Measurements from ENCODE around the gene CCDC120.

Gene CCDC120

DNA sequence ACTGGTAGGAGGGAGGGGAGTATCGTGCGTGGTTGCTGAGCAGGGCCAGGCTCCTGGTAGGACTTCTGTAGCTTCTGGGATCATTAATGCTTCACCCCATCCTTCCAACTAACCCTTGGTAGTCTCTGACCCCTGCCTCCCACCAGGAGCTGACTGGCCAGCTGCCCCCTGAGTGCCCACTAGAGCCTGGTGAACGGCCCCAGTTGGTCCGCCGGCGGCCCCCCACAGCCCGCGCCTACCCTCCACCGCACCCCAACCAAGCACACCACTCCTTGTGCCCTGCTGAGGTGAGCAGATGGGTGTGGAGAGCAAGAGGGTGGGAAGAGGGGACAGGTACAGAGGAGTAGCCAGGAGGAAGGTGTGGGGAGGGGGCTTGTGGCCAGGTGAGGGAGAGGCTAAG is 4.9 kb downstream of the CCDC120 start:
- TF ChIP-seq, protein P1, sequence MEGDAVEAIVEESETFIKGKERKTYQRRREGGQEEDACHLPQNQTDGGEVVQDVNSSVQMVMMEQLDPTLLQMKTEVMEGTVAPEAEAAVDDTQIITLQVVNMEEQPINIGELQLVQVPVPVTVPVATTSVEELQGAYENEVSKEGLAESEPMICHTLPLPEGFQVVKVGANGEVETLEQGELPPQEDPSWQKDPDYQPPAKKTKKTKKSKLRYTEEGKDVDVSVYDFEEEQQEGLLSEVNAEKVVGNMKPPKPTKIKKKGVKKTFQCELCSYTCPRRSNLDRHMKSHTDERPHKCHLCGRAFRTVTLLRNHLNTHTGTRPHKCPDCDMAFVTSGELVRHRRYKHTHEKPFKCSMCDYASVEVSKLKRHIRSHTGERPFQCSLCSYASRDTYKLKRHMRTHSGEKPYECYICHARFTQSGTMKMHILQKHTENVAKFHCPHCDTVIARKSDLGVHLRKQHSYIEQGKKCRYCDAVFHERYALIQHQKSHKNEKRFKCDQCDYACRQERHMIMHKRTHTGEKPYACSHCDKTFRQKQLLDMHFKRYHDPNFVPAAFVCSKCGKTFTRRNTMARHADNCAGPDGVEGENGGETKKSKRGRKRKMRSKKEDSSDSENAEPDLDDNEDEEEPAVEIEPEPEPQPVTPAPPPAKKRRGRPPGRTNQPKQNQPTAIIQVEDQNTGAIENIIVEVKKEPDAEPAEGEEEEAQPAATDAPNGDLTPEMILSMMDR (conservative IDR thresholded peaks at IDR 0.05; ENCODE audit: low read length): no peak
- DNase-seq (ENCODE audit: low read depth): no peak
- H3K4me3 ChIP-seq (ENCODE audit: low read length): no peak overlapping the region

DNA sequence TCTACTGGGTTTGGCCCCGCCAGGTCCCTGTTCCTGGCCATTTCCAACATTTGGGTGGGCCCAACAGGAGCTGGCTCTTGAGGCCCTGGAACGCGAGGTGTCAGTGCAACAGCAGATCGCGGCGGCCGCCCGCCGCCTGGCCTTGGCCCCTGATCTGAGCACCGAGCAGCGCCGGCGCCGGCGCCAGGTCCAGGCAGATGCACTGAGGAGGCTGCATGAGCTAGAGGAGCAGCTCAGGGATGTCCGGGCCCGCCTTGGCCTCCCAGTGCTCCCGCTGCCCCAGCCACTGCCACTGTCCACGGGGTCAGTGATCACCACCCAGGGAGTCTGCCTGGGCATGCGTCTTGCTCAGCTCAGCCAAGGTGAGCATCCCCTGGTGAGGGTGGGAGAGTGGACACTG is 5.5 kb downstream of the CCDC120 start:
- TF ChIP-seq, protein P1 (conservative IDR thresholded peaks at IDR 0.05; ENCODE audit: low read length): no peak
- H3K4me3 ChIP-seq (ENCODE audit: low read length): no peak overlapping the region

DNA sequence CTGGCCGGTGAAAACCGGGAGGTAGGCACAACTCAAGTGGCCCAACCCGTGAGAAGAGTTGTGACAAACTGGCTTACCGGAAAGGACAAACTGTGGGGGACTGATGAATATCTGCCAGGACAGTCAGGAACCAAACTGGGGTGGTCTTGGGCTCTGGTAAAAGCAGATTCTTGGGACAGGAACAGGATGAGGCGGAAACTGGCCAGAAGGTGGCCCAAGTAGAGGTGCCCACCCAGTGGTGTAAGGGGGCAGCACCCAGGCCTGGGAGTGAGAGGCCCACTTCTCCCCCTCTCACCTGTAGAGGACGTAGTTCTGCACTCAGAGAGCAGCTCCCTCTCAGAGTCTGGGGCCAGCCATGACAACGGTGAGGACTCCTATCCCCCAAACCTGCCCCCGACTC is 5.9 kb downstream of the CCDC120 start:
- TF ChIP-seq, protein P1 (conservative IDR thresholded peaks at IDR 0.05; ENCODE audit: low read length): no peak
- no peak overlapping the region for H3K4me3 ChIP-seq (ENCODE audit: low read length)
- DNase-seq (ENCODE audit: low read depth): no peak

More for the DNA sequence above, 5.5 kb downstream of the CCDC120 start:
- no peak for DNase-seq (ENCODE audit: low read depth)

DNA sequence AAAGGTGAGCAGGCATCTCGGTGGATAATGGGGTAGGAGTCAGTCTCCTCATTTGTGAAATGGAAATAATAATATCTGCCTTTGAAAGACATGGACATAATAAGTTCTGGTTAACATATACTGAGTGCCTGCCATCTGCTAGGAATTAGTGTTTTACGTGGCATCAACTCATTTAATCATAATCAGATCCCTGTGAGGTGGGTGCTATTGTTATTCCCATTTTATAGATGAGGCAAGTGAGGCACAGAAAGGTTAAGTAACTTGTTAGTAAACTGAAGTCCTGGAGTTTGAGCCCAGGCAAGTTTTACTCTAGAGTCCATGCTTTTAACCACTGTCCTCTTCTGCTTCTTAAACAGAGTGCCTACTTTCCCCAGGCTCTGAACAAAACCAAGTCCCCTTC is 7.5 kb downstream of the CCDC120 start:
- TF ChIP-seq, protein P1 (conservative IDR thresholded peaks at IDR 0.05; ENCODE audit: low read length): no peak
- DNase-seq (ENCODE audit: low read depth): no peak
- no peak overlapping the region for H3K4me3 ChIP-seq (ENCODE audit: low read length)

DNA sequence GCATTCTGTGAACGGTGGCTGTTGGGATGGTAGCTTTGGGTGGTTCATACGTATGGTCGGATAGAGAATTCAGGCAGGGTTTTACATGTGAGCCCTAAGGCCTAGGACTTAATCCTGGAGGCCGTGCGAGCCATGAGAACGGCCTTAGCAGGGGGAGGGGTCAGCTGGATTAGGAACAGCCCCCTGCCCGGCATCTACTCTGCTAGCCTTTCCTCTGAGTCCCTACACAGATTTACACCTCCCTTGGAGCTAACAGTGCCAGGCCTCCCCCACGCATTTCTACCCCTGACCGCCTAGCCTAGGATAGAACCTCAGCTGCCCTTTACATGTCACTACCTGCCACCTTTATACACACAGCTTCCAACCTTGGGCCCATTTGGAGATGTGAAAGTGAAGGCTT is 7.9 kb downstream of the CCDC120 start:
- DNase-seq (ENCODE audit: low read depth): no peak
- H3K4me3 ChIP-seq (ENCODE audit: low read length): no peak overlapping the region
- TF ChIP-seq, protein P1 (conservative IDR thresholded peaks at IDR 0.05; ENCODE audit: low read length): no peak

DNA sequence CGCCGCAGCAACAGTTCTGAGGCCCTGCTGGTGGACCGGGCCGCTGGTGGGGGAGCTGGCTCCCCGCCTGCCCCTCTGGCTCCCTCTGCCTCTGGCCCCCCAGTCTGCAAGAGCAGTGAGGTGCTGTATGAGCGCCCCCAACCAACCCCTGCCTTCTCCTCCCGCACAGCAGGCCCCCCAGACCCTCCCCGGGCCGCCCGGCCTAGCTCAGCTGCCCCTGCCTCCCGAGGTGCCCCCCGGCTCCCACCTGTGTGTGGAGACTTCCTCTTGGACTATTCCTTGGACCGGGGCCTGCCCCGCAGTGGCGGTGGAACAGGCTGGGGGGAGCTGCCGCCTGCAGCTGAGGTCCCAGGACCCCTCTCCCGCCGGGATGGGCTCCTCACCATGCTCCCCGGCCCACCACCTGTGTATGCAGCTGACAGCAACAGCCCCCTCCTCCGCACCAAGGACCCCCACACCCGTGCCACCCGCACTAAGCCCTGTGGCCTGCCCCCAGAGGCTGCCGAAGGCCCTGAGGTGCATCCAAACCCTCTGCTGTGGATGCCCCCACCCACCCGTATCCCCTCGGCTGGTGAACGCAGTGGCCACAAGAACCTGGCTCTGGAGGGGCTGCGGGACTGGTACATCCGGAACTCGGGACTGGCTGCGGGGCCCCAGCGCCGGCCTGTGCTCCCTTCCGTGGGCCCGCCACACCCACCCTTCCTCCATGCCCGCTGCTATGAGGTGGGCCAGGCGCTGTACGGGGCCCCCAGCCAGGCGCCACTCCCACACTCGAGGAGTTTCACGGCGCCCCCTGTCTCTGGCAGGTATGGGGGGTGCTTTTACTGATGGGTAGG is 8.7 kb downstream of the CCDC120 start:
- TF ChIP-seq, protein P1 (conservative IDR thresholded peaks at IDR 0.05; ENCODE audit: low read length): no peak

DNA sequence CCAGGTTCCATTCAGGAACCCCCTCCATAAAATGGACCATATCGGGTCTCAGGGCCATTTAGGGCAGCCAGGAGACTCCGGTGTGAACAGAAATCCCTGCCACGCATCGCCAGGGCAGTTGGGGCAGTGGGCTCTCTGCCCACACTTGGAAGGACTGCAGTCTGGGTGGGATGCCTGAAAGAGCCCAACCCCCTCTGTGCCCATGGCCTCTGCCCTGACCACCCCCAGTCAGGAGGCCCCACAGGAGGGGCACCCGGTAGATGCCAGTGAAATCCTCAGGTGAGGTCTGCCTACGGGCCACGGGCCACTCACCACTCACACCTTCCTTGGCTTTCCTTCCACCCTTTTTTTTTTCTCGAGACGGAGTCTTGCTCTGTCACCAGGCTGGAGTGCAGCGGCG is 10.2 kb downstream of the CCDC120 start:
- no peak for DNase-seq (ENCODE audit: low read depth)
- TF ChIP-seq, protein P1 (conservative IDR thresholded peaks at IDR 0.05; ENCODE audit: low read length): no peak
- H3K4me3 ChIP-seq (ENCODE audit: low read length): no peak overlapping the region

More for the DNA sequence above, 8.7 kb downstream of the CCDC120 start:
- no peak for DNase-seq (ENCODE audit: low read depth)
- H3K4me3 ChIP-seq (ENCODE audit: low read length): no peak overlapping the region

All from AG10803 (cell line).